PC-3 (cell line): ENCODE measurements around the gene MGAT3.

Source experiments
- EZH2phosphoT487 ChIP-seq: fragments of 300-600 bp; sonication (generic); IDR thresholded peaks from 2 replicates; pipeline ENCODE4 v1.6.1; 2018; ENCODE audit warnings: mild to moderate bottlenecking, antibody characterized with exemption, low read length, borderline replicate concordance
- TF ChIP-seq, protein P1 (sequence below): fragments of 300-600 bp; sonication (generic); conservative IDR thresholded peaks from 2 replicates; pipeline ENCODE4 v1.5.1; 2017; ENCODE audit warnings: antibody characterized with exemption, low read depth, mild to moderate bottlenecking, low read length

- TF ChIP-seq, protein P1, sequence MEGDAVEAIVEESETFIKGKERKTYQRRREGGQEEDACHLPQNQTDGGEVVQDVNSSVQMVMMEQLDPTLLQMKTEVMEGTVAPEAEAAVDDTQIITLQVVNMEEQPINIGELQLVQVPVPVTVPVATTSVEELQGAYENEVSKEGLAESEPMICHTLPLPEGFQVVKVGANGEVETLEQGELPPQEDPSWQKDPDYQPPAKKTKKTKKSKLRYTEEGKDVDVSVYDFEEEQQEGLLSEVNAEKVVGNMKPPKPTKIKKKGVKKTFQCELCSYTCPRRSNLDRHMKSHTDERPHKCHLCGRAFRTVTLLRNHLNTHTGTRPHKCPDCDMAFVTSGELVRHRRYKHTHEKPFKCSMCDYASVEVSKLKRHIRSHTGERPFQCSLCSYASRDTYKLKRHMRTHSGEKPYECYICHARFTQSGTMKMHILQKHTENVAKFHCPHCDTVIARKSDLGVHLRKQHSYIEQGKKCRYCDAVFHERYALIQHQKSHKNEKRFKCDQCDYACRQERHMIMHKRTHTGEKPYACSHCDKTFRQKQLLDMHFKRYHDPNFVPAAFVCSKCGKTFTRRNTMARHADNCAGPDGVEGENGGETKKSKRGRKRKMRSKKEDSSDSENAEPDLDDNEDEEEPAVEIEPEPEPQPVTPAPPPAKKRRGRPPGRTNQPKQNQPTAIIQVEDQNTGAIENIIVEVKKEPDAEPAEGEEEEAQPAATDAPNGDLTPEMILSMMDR: no peak
- no peak for TF ChIP-seq EZH2phosphoT487
Observed at GRCh38 chr22:39469681-39470450, 13.1 kb downstream of the MGAT3 start.
